Measurements from ENCODE around the gene UBAC1. TPM values are rescaled to one million over a fixed set of nuclear protein-coding genes. Genes with fewer than 3 reads are reported as not detected.
"Not testable (repeated sequence)": the region's sequence is repeated elsewhere in the genome, so short reads cannot be mapped to it uniquely, and the experiment has no call there.

UBAC1 gene
- total RNA-seq, 1 donor from 2014 or later, result 33.8 TPM

DNA sequence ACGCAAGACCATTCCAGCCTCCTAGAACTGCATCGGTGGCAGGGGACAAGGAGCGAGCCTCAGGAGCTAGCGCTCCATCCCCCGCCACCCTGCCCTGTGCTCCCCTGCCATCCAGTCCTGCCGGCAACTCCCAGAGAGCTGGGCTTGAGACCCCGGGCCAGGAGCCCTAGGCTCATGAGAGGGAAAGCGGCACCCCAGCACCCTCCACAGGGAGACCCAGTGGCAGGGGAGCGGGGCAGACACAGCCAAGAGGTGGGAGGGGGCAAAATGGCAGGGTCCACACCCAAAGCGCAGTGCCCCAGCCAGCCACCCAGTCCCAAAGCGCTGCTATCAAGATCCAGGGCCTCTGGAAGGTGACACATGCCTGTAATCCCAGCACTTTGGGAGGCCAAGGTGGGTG, 12.7 kb downstream of the UBAC1 start:
- TF ChIP-seq, protein P1, sequence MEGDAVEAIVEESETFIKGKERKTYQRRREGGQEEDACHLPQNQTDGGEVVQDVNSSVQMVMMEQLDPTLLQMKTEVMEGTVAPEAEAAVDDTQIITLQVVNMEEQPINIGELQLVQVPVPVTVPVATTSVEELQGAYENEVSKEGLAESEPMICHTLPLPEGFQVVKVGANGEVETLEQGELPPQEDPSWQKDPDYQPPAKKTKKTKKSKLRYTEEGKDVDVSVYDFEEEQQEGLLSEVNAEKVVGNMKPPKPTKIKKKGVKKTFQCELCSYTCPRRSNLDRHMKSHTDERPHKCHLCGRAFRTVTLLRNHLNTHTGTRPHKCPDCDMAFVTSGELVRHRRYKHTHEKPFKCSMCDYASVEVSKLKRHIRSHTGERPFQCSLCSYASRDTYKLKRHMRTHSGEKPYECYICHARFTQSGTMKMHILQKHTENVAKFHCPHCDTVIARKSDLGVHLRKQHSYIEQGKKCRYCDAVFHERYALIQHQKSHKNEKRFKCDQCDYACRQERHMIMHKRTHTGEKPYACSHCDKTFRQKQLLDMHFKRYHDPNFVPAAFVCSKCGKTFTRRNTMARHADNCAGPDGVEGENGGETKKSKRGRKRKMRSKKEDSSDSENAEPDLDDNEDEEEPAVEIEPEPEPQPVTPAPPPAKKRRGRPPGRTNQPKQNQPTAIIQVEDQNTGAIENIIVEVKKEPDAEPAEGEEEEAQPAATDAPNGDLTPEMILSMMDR (IDR thresholded peaks at IDR 0.05; ENCODE audit: unreplicated experiment), result no peak
- Mint-ChIP-seq H3K4me1 (peaks cover 30% of the 10 kb centered on the region), H3K4me3 (no peak overlapping the region), H3K27ac (no peak overlapping the region), H3K27me3 (ENCODE audit: low read depth) (no peaks in the 10 kb centered on the region), H3K36me3 (peaks cover 37% of the 10 kb centered on the region), H3K9me3 (no peaks in the 10 kb centered on the region)
- no peak for DNase-seq (ENCODE audit: low spot score in 2 of 2, unreplicated experiment in 2 of 2)

DNA sequence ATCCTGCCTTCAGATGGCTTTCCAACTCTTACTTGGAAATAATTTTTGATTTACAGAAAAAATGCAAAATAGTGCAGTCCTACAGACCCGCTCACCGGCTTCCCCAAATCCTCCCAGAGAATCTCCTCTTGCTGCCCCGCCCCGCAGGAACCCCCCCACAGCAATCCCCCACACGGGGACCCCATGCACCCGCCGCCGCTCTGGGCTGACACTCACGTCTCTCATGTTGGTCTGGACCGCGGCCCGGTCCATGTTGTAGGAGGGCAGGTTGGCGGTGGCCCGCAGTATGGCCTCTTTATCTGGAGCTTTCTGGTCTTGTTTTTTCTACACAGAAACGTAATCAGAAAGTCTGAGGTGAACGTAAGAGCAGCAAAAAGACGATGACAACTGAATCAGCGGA, 13.6 kb downstream of the UBAC1 start:
- Mint-ChIP-seq H3K4me1 (peaks cover 30% of the 10 kb centered on the region), H3K27me3 (ENCODE audit: low read depth) (no peaks in the 10 kb centered on the region), H3K27ac (peak overlapping the region; percentile 11), H3K36me3 (peaks cover 39% of the 10 kb centered on the region), H3K4me3 (no peak overlapping the region), H3K9me3 (no peaks in the 10 kb centered on the region)
- no peak for DNase-seq (ENCODE audit: low spot score in 2 of 2, unreplicated experiment in 2 of 2)
- TF ChIP-seq, protein P1 (IDR thresholded peaks at IDR 0.05; ENCODE audit: unreplicated experiment), result no peak

DNA sequence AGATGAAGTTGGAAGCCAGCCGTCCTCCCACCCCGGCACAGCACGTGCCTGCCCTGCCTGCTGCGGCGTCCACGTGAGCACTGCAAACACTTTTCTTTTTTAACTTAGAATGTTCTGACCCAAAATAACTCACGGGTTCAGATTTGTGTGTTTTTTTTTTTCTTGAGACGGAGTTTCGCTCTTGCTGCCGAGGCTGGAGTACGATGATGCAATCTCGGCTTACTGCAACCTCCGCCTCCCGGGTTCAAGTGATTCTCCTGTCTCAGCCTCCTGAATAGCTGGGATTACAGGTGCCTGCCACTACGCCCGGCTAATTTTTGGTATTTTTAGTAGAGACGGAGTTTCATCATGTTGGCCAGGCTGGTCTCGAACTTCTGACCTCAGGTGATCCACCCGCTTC, 14.1 kb downstream of the UBAC1 start:
- H3K27me3 Mint-ChIP-seq (ENCODE audit: low read depth); H3K27ac Mint-ChIP-seq; DNase-seq (ENCODE audit: low spot score in 2 of 2, unreplicated experiment in 2 of 2); H3K9me3 Mint-ChIP-seq; H3K4me3 Mint-ChIP-seq: not testable (repeated sequence)
- H3K36me3 Mint-ChIP-seq, result peaks cover 36% of the 10 kb centered on the region
- peaks cover 27% of the 10 kb centered on the region for H3K4me1 Mint-ChIP-seq

DNA sequence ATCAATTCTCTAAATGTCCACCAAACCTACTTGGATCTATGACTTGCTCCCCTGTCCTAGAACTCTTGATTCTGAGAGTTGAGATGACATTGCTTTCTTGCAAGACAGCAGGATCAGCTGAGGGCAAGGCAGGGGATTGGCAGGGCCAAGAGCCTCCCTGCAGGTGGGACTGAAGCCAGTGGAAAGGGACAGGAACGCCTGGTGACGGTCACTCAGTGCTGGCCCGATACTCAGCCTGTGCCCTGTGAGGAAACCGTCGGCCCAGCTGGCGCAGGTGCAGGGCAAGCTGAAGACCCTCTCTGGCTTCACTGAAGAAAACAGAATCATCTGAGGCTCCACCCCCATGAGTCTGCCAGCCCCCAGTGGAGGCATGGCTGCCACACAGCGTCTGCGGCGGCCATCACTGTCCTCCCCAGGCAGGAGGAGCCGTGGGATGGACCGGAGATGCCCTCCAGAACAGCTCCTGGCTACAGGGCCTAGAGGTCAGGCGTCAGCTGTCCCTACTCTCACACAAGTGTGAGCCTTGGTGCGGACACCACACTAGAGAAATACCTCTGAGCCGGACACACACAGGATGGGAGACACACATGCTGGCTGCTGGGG, 14.7 kb downstream of the UBAC1 start:
- Mint-ChIP-seq H3K27ac (no peak overlapping the region), H3K27me3 (ENCODE audit: low read depth) (no peaks in the 10 kb centered on the region), H3K4me1 (peaks cover 24% of the 10 kb centered on the region), H3K36me3 (peaks cover 38% of the 10 kb centered on the region), H3K9me3 (no peaks in the 10 kb centered on the region), H3K4me3 (no peak overlapping the region)
- DNase-seq (ENCODE audit: low spot score in 2 of 2, unreplicated experiment in 2 of 2), result no peak
- TF ChIP-seq, protein P1 (IDR thresholded peaks at IDR 0.05; ENCODE audit: unreplicated experiment), result no peak

DNA sequence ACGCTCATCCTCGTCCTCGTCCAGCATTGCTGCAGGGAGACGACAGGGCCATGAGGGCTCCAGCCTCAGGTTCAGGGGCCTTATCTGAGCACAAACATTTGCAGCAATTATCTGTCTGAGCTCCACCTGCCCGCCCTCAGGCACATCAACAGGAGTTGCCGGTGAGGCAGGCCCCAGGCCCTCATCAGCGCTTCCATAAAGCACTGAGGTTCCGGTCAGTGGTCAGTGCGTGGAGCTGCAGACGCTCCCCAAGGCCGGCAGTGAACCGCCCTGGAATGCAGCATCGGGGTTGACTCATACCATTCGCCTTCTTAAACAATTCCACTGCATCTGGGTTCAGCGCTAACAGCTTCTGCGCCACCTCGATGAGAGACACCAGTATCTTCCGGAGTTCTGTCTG, 15.2 kb downstream of the UBAC1 start:
- TF ChIP-seq, protein P1 (IDR thresholded peaks at IDR 0.05; ENCODE audit: unreplicated experiment), result no peak
- H3K4me1 Mint-ChIP-seq, result peaks cover 24% of the 10 kb centered on the region
- peaks cover 38% of the 10 kb centered on the region for H3K36me3 Mint-ChIP-seq
- no peak overlapping the region for H3K27ac Mint-ChIP-seq
- H3K4me3 Mint-ChIP-seq, result no peak overlapping the region
- no peaks in the 10 kb centered on the region for H3K27me3 Mint-ChIP-seq (ENCODE audit: low read depth)
- no peak for DNase-seq (ENCODE audit: low spot score in 2 of 2, unreplicated experiment in 2 of 2)
- H3K9me3 Mint-ChIP-seq, result no peaks in the 10 kb centered on the region

DNA sequence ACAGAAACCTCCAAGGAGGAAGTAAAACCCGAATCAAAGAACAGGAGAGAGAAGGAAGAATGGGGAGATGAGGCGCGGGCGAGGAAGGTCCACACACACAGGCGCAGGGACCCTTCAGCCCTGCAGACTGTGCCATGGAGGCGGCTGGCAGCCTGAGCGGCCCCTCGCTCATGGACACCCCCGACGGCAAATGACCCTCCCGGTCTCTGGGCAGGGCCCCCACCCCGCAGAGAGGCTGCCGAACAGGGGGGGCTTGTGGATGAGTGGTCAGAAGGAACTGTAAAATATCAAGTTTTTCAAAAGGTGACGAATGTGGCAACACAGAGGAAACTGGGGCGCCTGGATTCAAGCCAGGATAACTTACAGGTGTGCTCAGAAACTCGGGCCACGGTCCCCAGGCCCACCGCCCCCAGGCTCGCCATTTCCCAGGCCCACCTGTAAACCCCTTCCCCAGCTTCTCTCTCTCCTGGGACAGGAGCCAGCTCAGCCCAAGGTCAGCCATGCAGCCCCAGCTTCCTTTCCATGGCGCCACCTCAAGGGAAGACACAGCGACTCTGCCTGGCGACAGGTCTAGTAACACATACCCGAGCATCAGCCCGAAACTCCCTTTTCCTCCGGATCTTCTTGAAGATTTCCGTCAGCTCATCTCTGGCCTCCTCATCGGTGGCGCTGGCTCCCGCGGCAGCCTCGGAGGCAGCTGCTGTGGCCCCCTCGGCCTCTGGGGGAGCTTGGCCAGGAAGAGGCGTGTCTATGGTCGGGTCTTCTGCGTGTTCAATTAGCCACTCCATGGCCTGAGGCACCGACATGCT, 16.5 kb downstream of the UBAC1 start:
- H3K4me1 Mint-ChIP-seq, result peaks cover 15% of the 10 kb centered on the region
- TF ChIP-seq, protein P1 (IDR thresholded peaks at IDR 0.05; ENCODE audit: unreplicated experiment), result no peak
- no peak for DNase-seq (ENCODE audit: low spot score in 2 of 2, unreplicated experiment in 2 of 2)
- peaks cover 45% of the 10 kb centered on the region for H3K36me3 Mint-ChIP-seq
- H3K9me3 Mint-ChIP-seq, result no peaks in the 10 kb centered on the region
- no peak overlapping the region for H3K27ac Mint-ChIP-seq
- H3K27me3 Mint-ChIP-seq (ENCODE audit: low read depth), result no peaks in the 10 kb centered on the region
- H3K4me3 Mint-ChIP-seq, result no peak overlapping the region

DNA sequence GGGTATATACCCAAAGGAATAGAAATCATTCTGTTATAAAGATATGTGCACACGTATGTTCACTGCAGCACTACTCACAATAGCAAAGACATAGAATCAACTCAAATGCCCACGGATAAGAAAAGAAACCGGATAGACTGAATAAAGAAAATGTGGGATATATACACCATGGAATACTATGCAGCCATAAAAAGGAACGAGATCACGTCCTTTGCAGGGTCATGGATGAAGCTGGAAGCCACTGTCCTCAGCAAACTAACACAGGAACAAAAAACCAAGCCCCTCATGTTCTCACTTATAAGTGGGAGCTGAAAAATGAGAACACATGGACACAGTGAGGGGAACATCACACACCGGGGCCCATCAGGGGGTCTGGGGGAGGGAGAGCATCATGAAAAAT, 17.6 kb downstream of the UBAC1 start:
- DNase-seq (ENCODE audit: low spot score in 2 of 2, unreplicated experiment in 2 of 2); H3K9me3 Mint-ChIP-seq: not testable (repeated sequence)
- H3K36me3 Mint-ChIP-seq, result peaks cover 49% of the 10 kb centered on the region

More for the DNA sequence above, 17.6 kb downstream of the UBAC1 start:
- not testable (repeated sequence) for H3K4me3 Mint-ChIP-seq; H3K4me1 Mint-ChIP-seq; H3K27me3 Mint-ChIP-seq (ENCODE audit: low read depth); H3K27ac Mint-ChIP-seq

All from mesothelial cell of epicardium (in vitro differentiated cells).